Neutrophil (primary cell): ENCODE measurements around the gene ZFYVE27.

Experiments
- H3K27ac ChIP-seq: fragments of 200-600 bp; sonication (generic); 2 replicates; pipeline ENCODE4 v1.5.1; 2016; ENCODE audit warnings: mild to moderate bottlenecking, moderate library complexity
- H3K27me3 ChIP-seq: fragments of 200-600 bp; sonication (generic); 2 replicates; pipeline ENCODE4 v1.6.0; 2016; ENCODE audit warnings: mild to moderate bottlenecking
- H3K36me3 ChIP-seq: fragments of 200-600 bp; sonication (generic); 2 replicates; pipeline ENCODE4 v1.5.1; 2017
- H3K4me1 ChIP-seq, 2 experiments: fragments of 200-600 bp in 1 of 2; sonication (generic) in 1 of 2; 1 replicate in 1 of 2; 2 replicates in 1 of 2; pipeline versions ENCODE4 v1.5.1 to v1.6.1; 2013 to 2016; ENCODE audit warnings: low read depth in 1 of 2, low read length in 1 of 2, mild to moderate bottlenecking in 1 of 2, moderate library complexity in 1 of 2; ENCODE audit not compliant: control insufficient read depth in 1 of 2, insufficient read depth in 1 of 2
- H3K4me3 ChIP-seq, 2 experiments: fragments of 200-600 bp in 1 of 2; sonication (generic) in 1 of 2; 1 replicate in 1 of 2; 2 replicates in 1 of 2; pipeline ENCODE4 v1.5.1; 2013 to 2016; ENCODE audit warnings: low read depth in 1 of 2, low read length in 1 of 2, mild to moderate bottlenecking in 1 of 2, moderate library complexity in 1 of 2
- H3K9me3 ChIP-seq: fragments of 200-600 bp; sonication (generic); 2 replicates; pipeline ENCODE4 v1.5.1; 2016
- CTCF ChIP-seq: fragments of 200-600 bp; sonication (generic); IDR thresholded peaks from 2 replicates; pipeline ENCODE4 v1.5.1; 2016; ENCODE audit warnings: antibody characterized with exemption

ZFYVE27 gene

GRCh38 chr10:97714401-97715258 is 22.3 kb upstream of the ZFYVE27 start:
- Histone ChIP-seq H3K27ac (no peak overlapping the region), H3K27me3 (peaks cover 28% of the 10 kb centered on the region), H3K4me3 (peak overlapping the region; percentile 63 to 69), H3K36me3 (no peaks in the 10 kb centered on the region), H3K9me3 (no peaks in the 10 kb centered on the region), H3K4me1 (peaks cover 30 to 41% of the 10 kb centered on the region in 2 experiments)
- no peak for TF ChIP-seq CTCF

GRCh38 chr10:97715259-97715874 is 21.6 kb upstream of the ZFYVE27 start:
- no peaks in the 10 kb centered on the region for H3K9me3 ChIP-seq
- H3K4me3 ChIP-seq, result no peak overlapping the region
- no peaks in the 10 kb centered on the region for H3K36me3 ChIP-seq
- TF ChIP-seq CTCF, result no peak
- no peak overlapping the region for H3K27ac ChIP-seq
- peaks cover 30 to 42% of the 10 kb centered on the region in 2 experiments for H3K4me1 ChIP-seq
- H3K27me3 ChIP-seq, result peaks cover 28% of the 10 kb centered on the region

- Histone ChIP-seq H3K4me1 (peaks cover 20 to 32% of the 10 kb centered on the region in 2 experiments), H3K4me3 (no peak overlapping the region), H3K27ac (no peak overlapping the region)
Observed at GRCh38 chr10:97717627-97718026, 19.3 kb upstream of the ZFYVE27 start.

GRCh38 chr10:97718178-97718577 is 18.8 kb upstream of the ZFYVE27 start:
- TF ChIP-seq CTCF, result no peak
- no peak overlapping the region for H3K27ac ChIP-seq
- H3K27me3 ChIP-seq, result peaks cover 23% of the 10 kb centered on the region
- H3K9me3 ChIP-seq, result no peaks in the 10 kb centered on the region
- H3K4me1 ChIP-seq, result peaks cover 14 to 26% of the 10 kb centered on the region in 2 experiments
- H3K36me3 ChIP-seq, result no peaks in the 10 kb centered on the region
- H3K4me3 ChIP-seq, result no peak overlapping the region

More at GRCh38 chr10:97717627-97718026, 19.3 kb upstream of the ZFYVE27 start:
- Histone ChIP-seq H3K9me3 (no peaks in the 10 kb centered on the region), H3K36me3 (no peaks in the 10 kb centered on the region), H3K27me3 (peaks cover 28% of the 10 kb centered on the region)
- no peak for TF ChIP-seq CTCF

GRCh38 chr10:97718659-97719142 is 18.2 kb upstream of the ZFYVE27 start:
- Histone ChIP-seq H3K27me3 (peaks cover 19% of the 10 kb centered on the region), H3K27ac (no peak overlapping the region), H3K4me3 (no peak overlapping the region), H3K4me1 (peaks cover 11 to 22% of the 10 kb centered on the region in 2 experiments), H3K36me3 (no peaks in the 10 kb centered on the region), H3K9me3 (no peaks in the 10 kb centered on the region)
- TF ChIP-seq CTCF, result no peak
